Esophagus muscularis mucosa (tissue), 4 donors: ENCODE results near the gene RSPO3. TPM values are rescaled to one million over a fixed set of nuclear protein-coding genes. Genes with fewer than 3 reads are reported as not detected.

Experiments used
- DNase-seq: peaks from one replicate; pipeline ENCODE4 v3.0.0-alpha.2; 2017; ENCODE audit errors: extremely low spot score
- H3K27ac ChIP-seq, 4 donors: fragments of 200-600 bp; sonication (generic); replicated peaks in 1 of 4; 1 replicate in 3 of 4; 2 replicates in 1 of 4; pipeline ENCODE4 v1.5.1; 2016 to 2019; ENCODE audit warnings: mild to moderate bottlenecking in 1 of 4
- H3K27me3 ChIP-seq, 4 donors: fragments of 200-600 bp; sonication (generic); one replicate each; pipeline versions ENCODE4 v1.5.1 to v1.6.0; 2016 to 2019
- H3K36me3 ChIP-seq, 4 donors: fragments of 200-600 bp; sonication (generic); one replicate each; pipeline ENCODE4 v1.5.1; 2016 to 2019
- H3K4me1 ChIP-seq, 4 donors: fragments of 200-600 bp; sonication (generic); one replicate each; pipeline ENCODE4 v1.5.1; 2016 to 2019
- H3K4me3 ChIP-seq, 4 donors: fragments of 200-600 bp; sonication (generic); 1 replicate in 2 of 4; 2 replicates in 2 of 4; pipeline ENCODE4 v1.5.1; 2016 to 2019; ENCODE audit warnings: mild to moderate bottlenecking in 4 of 4, moderate library complexity in 1 of 4
- H3K9me3 ChIP-seq, 4 donors: fragments of 200-600 bp; sonication (generic); 1 replicate in 3 of 4; 2 replicates in 1 of 4; pipeline ENCODE4 v1.5.1; 2016 to 2019
- CTCF ChIP-seq, 3 experiments: fragments of 200-600 bp in 2 of 3; fragments of 450-650 bp in 1 of 3; sonication (generic) in 2 of 3; IDR thresholded peaks; one replicate each; pipeline ENCODE4 v1.5.1; 2017 to 2019; ENCODE audit warnings: antibody characterized with exemption in 3 of 3, mild to moderate bottlenecking in 2 of 3, moderate library complexity in 1 of 3
- EP300 ChIP-seq: sonication (generic); formaldehyde crosslinking; IDR thresholded peaks from one replicate; pipeline ENCODE4 v1.6.1; 2017; ENCODE audit warnings: antibody characterized with exemption
- POLR2A ChIP-seq: fragments of 450-650 bp; IDR thresholded peaks from one replicate; pipeline ENCODE4 v1.6.1; 2017; ENCODE audit warnings: antibody characterized with exemption, moderate library complexity, mild to moderate bottlenecking, low read depth
- POLR2AphosphoS5 ChIP-seq, 2 donors: sonication (generic); formaldehyde crosslinking; IDR thresholded peaks; one replicate each; pipeline ENCODE4 v1.6.1; 2017; ENCODE audit warnings: antibody characterized with exemption in 2 of 2
- WGBS: methylation state at CpG from one replicate; pipeline ENCODE4 v1.1.5; 2018; 5-methylcytosine and 5-hydroxymethylcytosine counted together
- intact Hi-C: fragments of 100-400 bp; cut with DNase I; formaldehyde crosslinking; loops from one replicate; pipeline ENCODE4 v1.15.1; 2023
- total RNA-seq, 4 donors: library from RNA; depleted of rRNA; stranded (reverse); fragments of >200 nt; gene quantifications; one replicate each; pipeline versions ENCODE4 v1.1.0 to v1.2.1, GENCODE V29; 2016

RSPO3 gene
- 100 to 1,000 TPM in 1 of 4 donors, 10 to 100 TPM in 3; 32.0 to 123 (median 47.7) TPM for total RNA-seq

GRCh38 chr6:127118298-127119101, at the start of gene RSPO3:
RSPO3 (plus strand) TSS chr6:127118671; CDS start chr6:127119193, 522 bp downstream.
- intact Hi-C loops, result loop anchor here (5.0 to 10.0 kb wide), 2 partner anchors 454 to 781 kb away; no protein-coding TSS in a partner anchor
- TF ChIP-seq CTCF (IDR thresholded peaks at IDR 0.05) (no peak), POLR2A (no peak), POLR2AphosphoS5 (IDR thresholded peaks at IDR 0.05) (peak in 1 of 2 donors; percentile 66)
- 0% methylated on average over 26 of the region's 63 CpGs for WGBS

GRCh38 chr6:127069659-127070279, 48.7 kb upstream of the RSPO3 start:
- TF ChIP-seq POLR2AphosphoS5 (IDR thresholded peaks at IDR 0.05), result no peak
- peak; percentile 36 to 57 (median 45) for TF ChIP-seq CTCF (IDR thresholded peaks at IDR 0.05)
- H3K27ac ChIP-seq, result no peak overlapping the region
- H3K27me3 ChIP-seq, result no peaks in the 10 kb centered on the region
- H3K4me1 ChIP-seq, result no peaks in the 10 kb centered on the region
- no peaks in the 10 kb centered on the region for H3K36me3 ChIP-seq
- no peak overlapping the region for H3K4me3 ChIP-seq
- WGBS, result 62% methylated on average over 3 of the region's 3 CpGs
- intact Hi-C loops, result no loop called here
- no peak for DNase-seq
- no peaks in the 10 kb centered on the region for H3K9me3 ChIP-seq

More at GRCh38 chr6:127118298-127119101, at the start of gene RSPO3:
- Histone ChIP-seq H3K4me1 (peaks cover 25 to 79% (median 71%) of the 10 kb centered on the region in 4 donors), H3K27me3 (peaks cover 0 to 22% (median 2%) of the 10 kb centered on the region in 4 donors), H3K9me3 (no peaks in the 10 kb centered on the region), H3K27ac (peak within 1 kb of the TSS; percentile 88 to 92 (median 88)), H3K4me3 (peak within 1 kb of the TSS; percentile 79 to 93 (median 86)), H3K36me3 (no peaks in the 10 kb centered on the region)
- DNase-seq, result no peak

GRCh38 chr6:127073222-127073621, 45.2 kb upstream of the RSPO3 start:
- Histone ChIP-seq H3K36me3 (no peaks in the 10 kb centered on the region), H3K27ac (no peak overlapping the region), H3K4me3 (no peak overlapping the region), H3K4me1 (no peaks in the 10 kb centered on the region), H3K9me3 (no peaks in the 10 kb centered on the region), H3K27me3 (no peaks in the 10 kb centered on the region)
- TF ChIP-seq EP300 (no peak), POLR2AphosphoS5 (IDR thresholded peaks at IDR 0.05) (no peak), CTCF (IDR thresholded peaks at IDR 0.05) (no peak)
- intact Hi-C loops, result no loop called here
- 57% methylated on average over 1 of the region's 1 CpG for WGBS
- no peak for DNase-seq

- TF ChIP-seq CTCF (IDR thresholded peaks at IDR 0.05), result no peak
- TF ChIP-seq POLR2AphosphoS5 (IDR thresholded peaks at IDR 0.05), result no peak
- no peak for TF ChIP-seq POLR2A
- no peak for TF ChIP-seq EP300
- H3K27ac ChIP-seq, result no peak overlapping the region
- no peaks in the 10 kb centered on the region for H3K9me3 ChIP-seq
- peaks cover 0 to 7% (median 2%) of the 10 kb centered on the region in 4 donors for H3K4me1 ChIP-seq
- no peaks in the 10 kb centered on the region for H3K27me3 ChIP-seq
- H3K36me3 ChIP-seq, result no peaks in the 10 kb centered on the region
- intact Hi-C loops, result no loop called here
- no peak for DNase-seq
- H3K4me3 ChIP-seq, result no peak overlapping the region
- WGBS, result 66% methylated on average over 4 of the region's 4 CpGs
Observed at GRCh38 chr6:127076466-127076865, 42.0 kb upstream of the RSPO3 start.
